ENCODE data around the gene SLC25A13. TPM values are rescaled to one million over a fixed set of nuclear protein-coding genes. Genes with fewer than 3 reads are reported as not detected.
"Not testable (repeated sequence)": the region's sequence is repeated elsewhere in the genome, so short reads cannot be mapped to it uniquely, and the experiment has no call there.

Gene SLC25A13
- total and polyA plus RNA-seq, 12 donors: 10.8 to 55.1 (median 33.9) TPM

DNA sequence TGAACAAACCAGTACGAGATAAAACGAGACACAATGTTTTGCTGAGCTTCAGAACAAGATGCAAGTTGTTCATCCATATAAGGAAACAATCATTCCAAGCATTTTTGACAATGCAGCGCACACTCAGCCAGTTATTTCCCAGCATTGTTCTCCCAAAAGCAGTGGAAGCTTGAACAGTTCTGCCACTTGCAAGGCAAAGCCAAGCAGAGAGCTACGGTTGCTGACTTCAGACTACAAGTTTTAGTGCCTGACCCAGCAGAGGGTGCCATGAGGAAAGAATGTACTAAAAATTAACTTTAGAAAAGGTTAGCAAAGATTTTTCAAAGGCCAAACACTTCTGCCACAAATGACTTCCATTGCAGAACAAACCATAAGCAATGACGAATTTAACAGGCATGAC, 152.5 kb downstream of the SLC25A13 start:
- intact Hi-C loops (cut with DNase I): no loop called here
- no peaks in the 10 kb centered on the region for H3K9me3 ChIP-seq (replicated peaks in 1 of 3)
- H3K4me3 ChIP-seq: no peak overlapping the region
- 76 to 89% (median 86%) methylated on average over 5 of the region's 5 CpGs for WGBS, 4 donors
- peaks cover 0 to 3% of the 10 kb centered on the region in 2 donors for H3K36me3 ChIP-seq (replicated peaks in 1 of 2)
- no peak for DNase-seq
- no peak for TF ChIP-seq POLR2A (IDR thresholded peaks at IDR 0.05)
- TF ChIP-seq, protein P1, sequence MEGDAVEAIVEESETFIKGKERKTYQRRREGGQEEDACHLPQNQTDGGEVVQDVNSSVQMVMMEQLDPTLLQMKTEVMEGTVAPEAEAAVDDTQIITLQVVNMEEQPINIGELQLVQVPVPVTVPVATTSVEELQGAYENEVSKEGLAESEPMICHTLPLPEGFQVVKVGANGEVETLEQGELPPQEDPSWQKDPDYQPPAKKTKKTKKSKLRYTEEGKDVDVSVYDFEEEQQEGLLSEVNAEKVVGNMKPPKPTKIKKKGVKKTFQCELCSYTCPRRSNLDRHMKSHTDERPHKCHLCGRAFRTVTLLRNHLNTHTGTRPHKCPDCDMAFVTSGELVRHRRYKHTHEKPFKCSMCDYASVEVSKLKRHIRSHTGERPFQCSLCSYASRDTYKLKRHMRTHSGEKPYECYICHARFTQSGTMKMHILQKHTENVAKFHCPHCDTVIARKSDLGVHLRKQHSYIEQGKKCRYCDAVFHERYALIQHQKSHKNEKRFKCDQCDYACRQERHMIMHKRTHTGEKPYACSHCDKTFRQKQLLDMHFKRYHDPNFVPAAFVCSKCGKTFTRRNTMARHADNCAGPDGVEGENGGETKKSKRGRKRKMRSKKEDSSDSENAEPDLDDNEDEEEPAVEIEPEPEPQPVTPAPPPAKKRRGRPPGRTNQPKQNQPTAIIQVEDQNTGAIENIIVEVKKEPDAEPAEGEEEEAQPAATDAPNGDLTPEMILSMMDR (IDR thresholded peaks at IDR 0.05): no peak
- no peak overlapping the region for H3K27ac ChIP-seq
- no peaks in the 10 kb centered on the region for H3K4me1 ChIP-seq (replicated peaks in 1 of 2)
- H3K27me3 ChIP-seq: no peaks in the 10 kb centered on the region

DNA sequence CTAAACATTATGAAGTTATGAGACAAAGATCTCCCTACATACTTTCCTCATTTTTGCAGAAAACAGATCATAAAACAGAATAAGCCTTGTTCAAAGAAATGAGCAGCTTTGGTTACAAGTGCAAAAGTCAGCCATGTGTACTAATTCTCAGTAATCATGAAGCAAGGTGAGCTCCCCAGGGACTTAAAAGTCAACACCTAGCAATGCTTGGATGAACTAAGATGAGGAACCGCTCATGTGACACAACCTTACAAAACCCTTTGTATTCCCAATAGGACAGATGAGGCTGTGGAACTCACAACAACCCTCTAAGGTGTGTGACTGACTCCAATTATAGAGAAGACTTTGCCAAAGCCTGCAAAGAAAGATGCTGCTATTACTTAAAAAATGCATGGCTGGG, 154.5 kb downstream of the SLC25A13 start:
- no peak for DNase-seq
- 92 to 100% (median 99%) methylated on average over 1 of the region's 1 CpG for WGBS, 4 donors
- H3K27me3 ChIP-seq: no peaks in the 10 kb centered on the region
- no peak overlapping the region for H3K27ac ChIP-seq
- no peaks in the 10 kb centered on the region for H3K9me3 ChIP-seq (replicated peaks in 1 of 3)
- no peak for TF ChIP-seq POLR2A (IDR thresholded peaks at IDR 0.05)
- TF ChIP-seq, protein P1 (IDR thresholded peaks at IDR 0.05): no peak
- no peak overlapping the region for H3K4me3 ChIP-seq
- intact Hi-C loops (cut with DNase I): no loop called here
- H3K4me1 ChIP-seq (replicated peaks in 1 of 2): no peaks in the 10 kb centered on the region
- H3K36me3 ChIP-seq (replicated peaks in 1 of 2): peaks cover 0 to 3% of the 10 kb centered on the region in 2 donors

DNA sequence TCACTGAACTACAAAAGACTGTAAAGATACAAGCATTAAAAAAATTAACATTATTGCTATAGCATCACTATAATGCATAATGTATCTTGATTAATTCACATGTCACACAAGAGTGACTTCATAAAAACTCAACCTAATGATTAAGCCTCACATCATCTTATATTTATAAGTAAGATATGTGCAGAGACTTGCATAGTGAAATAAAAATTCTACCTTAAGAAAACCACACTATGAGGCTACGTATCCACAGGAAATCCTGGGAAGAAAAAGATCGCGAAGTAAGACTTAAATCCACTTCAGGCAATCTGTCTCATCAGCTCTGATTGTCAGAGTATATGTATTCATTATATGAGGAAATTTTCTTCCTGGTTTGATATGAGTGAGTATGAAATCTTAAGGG, 160.0 kb downstream of the SLC25A13 start:
- TF ChIP-seq POLR2A (IDR thresholded peaks at IDR 0.05): no peak
- TF ChIP-seq, protein P1 (IDR thresholded peaks at IDR 0.05): no peak
- Histone ChIP-seq H3K27me3 (no peaks in the 10 kb centered on the region), H3K4me1 (replicated peaks in 1 of 2) (no peaks in the 10 kb centered on the region), H3K9me3 (replicated peaks in 1 of 3) (no peaks in the 10 kb centered on the region), H3K36me3 (replicated peaks in 1 of 2) (no peaks in the 10 kb centered on the region), H3K4me3 (no peak overlapping the region), H3K27ac (no peak overlapping the region)
- intact Hi-C loops (cut with DNase I): no loop called here
- 96 to 100% (median 98%) methylated on average over 3 of the region's 3 CpGs for WGBS, 4 donors
- DNase-seq: no peak

DNA sequence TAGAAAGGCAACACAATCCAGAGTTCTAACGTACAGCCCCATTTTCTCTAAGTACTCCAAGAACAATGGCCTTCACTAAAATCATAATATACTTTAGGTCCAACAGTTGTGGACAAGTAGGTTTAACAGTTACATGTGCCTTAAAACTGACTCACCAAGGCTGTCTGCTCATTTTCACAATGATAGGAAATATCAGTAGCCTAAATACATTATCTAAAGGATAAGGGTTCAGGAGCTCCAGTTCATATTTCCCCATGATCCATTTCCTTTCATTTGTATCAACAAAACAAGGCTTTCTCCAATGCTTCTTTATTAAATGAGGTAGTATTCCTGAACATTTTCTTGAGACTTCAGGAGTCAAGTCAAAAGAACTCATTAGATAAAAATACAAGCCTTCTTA, 164.0 kb downstream of the SLC25A13 start:
- no peaks in the 10 kb centered on the region for H3K4me1 ChIP-seq (replicated peaks in 1 of 2)
- no peak overlapping the region for H3K27ac ChIP-seq
- intact Hi-C loops (cut with DNase I): no loop called here
- 89 to 97% (median 94%) methylated on average over 1 of the region's 1 CpG for WGBS, 4 donors
- H3K9me3 ChIP-seq (replicated peaks in 1 of 3): no peaks in the 10 kb centered on the region
- no peak for TF ChIP-seq POLR2A (IDR thresholded peaks at IDR 0.05)
- TF ChIP-seq, protein P1 (IDR thresholded peaks at IDR 0.05): no peak
- H3K4me3 ChIP-seq: no peak overlapping the region
- DNase-seq: no peak
- H3K27me3 ChIP-seq: no peaks in the 10 kb centered on the region
- no peaks in the 10 kb centered on the region for H3K36me3 ChIP-seq (replicated peaks in 1 of 2)

DNA sequence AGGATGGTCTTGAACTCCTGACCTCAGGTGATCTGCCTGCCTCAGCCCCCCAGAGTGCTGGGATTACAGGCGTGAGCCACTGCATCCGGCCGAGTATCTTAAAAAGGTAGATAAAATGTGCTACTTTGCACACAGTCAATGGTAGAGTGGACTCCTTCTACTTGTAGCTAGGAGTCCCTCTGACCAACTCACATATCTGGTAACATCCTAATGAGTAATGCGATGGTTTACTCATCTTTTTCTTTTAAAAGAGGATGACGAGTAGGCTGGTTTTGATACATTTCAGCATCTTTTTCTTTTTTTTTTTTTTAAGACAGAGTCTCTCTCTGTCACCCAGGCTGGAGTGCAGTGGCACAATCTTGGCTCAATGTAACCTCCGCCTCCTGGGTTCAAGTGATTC, 167.4 kb downstream of the SLC25A13 start:
- H3K9me3 ChIP-seq (replicated peaks in 1 of 3); H3K36me3 ChIP-seq (replicated peaks in 1 of 2); DNase-seq; intact Hi-C loops (cut with DNase I); H3K4me1 ChIP-seq (replicated peaks in 1 of 2); H3K27ac ChIP-seq; H3K27me3 ChIP-seq; H3K4me3 ChIP-seq: not testable (repeated sequence)
- WGBS, 4 donors: 83 to 95% (median 93%) methylated on average over 6 of the region's 6 CpGs
